ENCODE measurements around the gene TXLNA. TPM values are rescaled to one million over a fixed set of nuclear protein-coding genes. Genes with fewer than 3 reads are reported as not detected.
A peak's percentile ranks its signal among the peaks of the same experiment; 100 is the strongest.

Gene TXLNA
- polyA plus RNA-seq, 6 donors from 2014 or later, result 12.0 to 29.8 (median 20.6) TPM

- peaks cover 15 to 31% of the 10 kb centered on the region in 2 donors for H3K36me3 Mint-ChIP-seq
- H3K4me1 Mint-ChIP-seq, result peaks cover 5 to 7% (median 6%) of the 10 kb centered on the region in 3 donors
- peak overlapping the region in 1 of 8 donors; percentile 57 for H3K4me3 Mint-ChIP-seq
- no peak for ATAC-seq (ENCODE audit: low read depth in 2 of 2)
- DNase-seq, result no peak
- H3K27me3 Mint-ChIP-seq, result no peaks in the 10 kb centered on the region
- H3K9me3 Mint-ChIP-seq, result no peaks in the 10 kb centered on the region
- no peak overlapping the region for H3K27ac Mint-ChIP-seq
Measured at GRCh38 chr1:32170991-32171390, 8.5 kb upstream of the TXLNA start.

DNA sequence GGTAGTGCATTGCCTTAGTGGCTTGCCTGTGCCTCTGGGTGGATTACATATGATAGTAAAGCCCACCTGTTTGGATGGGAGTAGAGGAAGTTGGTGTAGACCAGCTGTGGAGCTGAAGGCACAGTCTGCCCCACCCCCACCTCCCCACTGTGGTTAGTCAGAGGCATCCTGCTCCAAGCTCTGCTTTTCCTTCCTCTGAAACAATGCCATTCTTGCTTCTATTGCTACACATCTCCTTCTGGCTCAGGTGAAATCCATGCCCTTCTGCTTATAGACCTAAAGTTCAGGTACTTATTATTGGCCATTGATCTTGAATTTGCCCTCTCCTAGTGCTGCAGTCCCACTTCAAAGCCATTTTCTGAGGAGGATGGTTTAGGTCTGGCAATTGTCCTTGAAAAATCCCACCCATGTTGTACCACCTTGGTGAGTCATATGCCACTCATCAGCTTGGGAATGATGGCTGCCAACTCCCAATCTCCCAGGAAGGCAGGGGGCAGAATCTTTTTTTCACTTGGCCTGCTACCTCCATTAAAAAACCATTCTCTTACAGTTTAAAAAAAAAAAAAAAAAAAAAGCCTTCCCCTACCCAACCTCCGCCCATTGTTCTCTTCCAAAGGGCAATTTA, 6.7 kb upstream of the TXLNA start:
- Mint-ChIP-seq H3K9me3 (no peaks in the 10 kb centered on the region), H3K4me3 (no peak overlapping the region), H3K36me3 (peaks cover 15 to 31% of the 10 kb centered on the region in 2 donors), H3K4me1 (peaks cover 5 to 7% (median 6%) of the 10 kb centered on the region in 3 donors), H3K27ac (peak overlapping the region in 1 of 6 donors; percentile 74), H3K27me3 (no peaks in the 10 kb centered on the region)
- ATAC-seq (ENCODE audit: low read depth in 2 of 2) (no peak), DNase-seq (no peak)

- DNase-seq, result no peak
- peak overlapping the region; percentile 94 to 100 (median 98) for H3K27ac Mint-ChIP-seq
- H3K9me3 Mint-ChIP-seq, result no peaks in the 10 kb centered on the region
- no peaks in the 10 kb centered on the region for H3K27me3 Mint-ChIP-seq
- no peaks in the 10 kb centered on the region for H3K36me3 Mint-ChIP-seq
- H3K4me1 Mint-ChIP-seq, result peaks cover 25 to 34% (median 31%) of the 10 kb centered on the region in 3 donors
- H3K4me3 Mint-ChIP-seq, result peak overlapping the region; percentile 90 to 97 (median 93)
- ATAC-seq (ENCODE audit: low read depth in 2 of 2), result no peak
Measured at GRCh38 chr1:32178380-32179192, 889 bp upstream of the TXLNA start.

DNA sequence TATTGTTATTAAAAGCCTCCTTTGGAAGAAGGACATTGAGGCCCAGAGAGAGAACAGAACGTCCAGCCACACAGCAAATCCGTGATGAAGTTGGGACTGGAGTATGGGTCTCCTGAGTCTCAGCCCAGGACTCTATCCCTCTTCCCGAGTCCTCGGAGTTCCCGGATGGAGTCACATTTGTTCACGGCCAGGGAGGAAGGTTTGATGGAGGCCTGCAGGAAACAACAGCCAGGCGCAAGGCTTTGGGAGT, 357 bp upstream of the TXLNA start:
- peaks cover 0 to 3% of the 10 kb centered on the region in 2 donors for H3K36me3 Mint-ChIP-seq
- DNase-seq (no peak), ATAC-seq (ENCODE audit: low read depth in 2 of 2) (no peak)
- H3K4me3 Mint-ChIP-seq, result peak overlapping the region; percentile 90 to 97 (median 93)
- H3K27ac Mint-ChIP-seq, result peak overlapping the region; percentile 94 to 100 (median 98)
- no peaks in the 10 kb centered on the region for H3K9me3 Mint-ChIP-seq
- peaks cover 27 to 36% (median 33%) of the 10 kb centered on the region in 3 donors for H3K4me1 Mint-ChIP-seq
- no peaks in the 10 kb centered on the region for H3K27me3 Mint-ChIP-seq

- Mint-ChIP-seq H3K27ac (peak overlapping the region; percentile 88 to 97 (median 94)), H3K36me3 (peaks cover 0 to 13% of the 10 kb centered on the region in 2 donors), H3K4me1 (peaks cover 27 to 45% (median 34%) of the 10 kb centered on the region in 3 donors), H3K27me3 (no peaks in the 10 kb centered on the region), H3K9me3 (no peaks in the 10 kb centered on the region), H3K4me3 (peak overlapping the region; percentile 89 to 97 (median 93))
- DNase-seq (no peak), ATAC-seq (ENCODE audit: low read depth in 2 of 2) (no peak)
Measured at GRCh38 chr1:32180186-32181060, 948 bp downstream of the TXLNA start.

DNA sequence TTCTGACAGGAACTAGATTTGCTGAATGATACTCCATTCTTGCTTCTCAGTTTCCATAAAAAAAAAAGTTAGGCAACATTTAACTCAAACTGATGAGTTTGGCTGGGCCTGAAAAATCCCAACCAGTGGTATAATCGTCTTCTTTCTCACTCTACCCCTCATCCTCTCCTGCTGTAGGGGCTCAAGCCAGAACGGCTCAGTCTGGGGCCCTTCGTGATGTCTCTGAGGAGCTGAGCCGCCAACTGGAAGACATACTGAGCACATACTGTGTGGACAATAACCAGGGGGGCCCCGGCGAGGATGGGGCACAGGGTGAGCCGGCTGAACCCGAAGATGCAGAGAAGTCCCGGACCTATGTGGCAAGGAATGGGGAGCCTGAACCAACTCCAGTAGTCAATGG, 1.6 kb downstream of the TXLNA start:
- DNase-seq (no peak), ATAC-seq (ENCODE audit: low read depth in 2 of 2) (no peak)
- Mint-ChIP-seq H3K27me3 (no peaks in the 10 kb centered on the region), H3K4me1 (peaks cover 30 to 48% (median 37%) of the 10 kb centered on the region in 3 donors), H3K9me3 (no peaks in the 10 kb centered on the region), H3K4me3 (peak overlapping the region; percentile 89 to 97 (median 93)), H3K36me3 (peaks cover 5 to 13% of the 10 kb centered on the region in 2 donors), H3K27ac (peak overlapping the region; percentile 79 to 97 (median 92))

DNA sequence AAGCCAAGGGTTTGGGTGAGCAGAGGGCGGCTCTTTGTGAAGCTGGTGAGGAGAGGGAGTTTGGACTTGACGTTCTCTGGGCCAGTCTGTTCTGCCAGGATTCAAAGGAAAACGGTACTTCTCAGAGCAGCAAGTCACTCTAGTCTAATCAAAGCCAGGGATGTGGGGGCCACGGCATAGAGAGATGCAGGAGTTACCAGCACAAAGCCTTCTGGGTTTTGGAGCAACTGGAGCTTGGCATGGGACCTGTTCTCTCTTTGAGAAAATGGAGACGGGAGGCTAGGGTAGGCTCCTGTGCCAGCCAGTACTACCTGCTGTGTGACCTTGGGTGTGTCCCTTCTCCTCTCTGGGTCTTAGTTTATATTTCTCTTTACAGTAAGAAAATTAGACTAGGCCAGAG, 2.1 kb downstream of the TXLNA start:
- H3K4me3 Mint-ChIP-seq, result peak overlapping the region in 6 of 8 donors; percentile 89 to 97 (median 92)
- ATAC-seq (ENCODE audit: low read depth in 2 of 2), result no peak
- peaks cover 10 to 18% of the 10 kb centered on the region in 2 donors for H3K36me3 Mint-ChIP-seq
- peak overlapping the region in 3 of 6 donors; percentile 20 to 97 (median 74) for H3K27ac Mint-ChIP-seq
- no peaks in the 10 kb centered on the region for H3K9me3 Mint-ChIP-seq
- H3K27me3 Mint-ChIP-seq, result no peaks in the 10 kb centered on the region
- peaks cover 35 to 53% (median 42%) of the 10 kb centered on the region in 3 donors for H3K4me1 Mint-ChIP-seq
- no peak for DNase-seq

GRCh38 chr1:32182060-32182459, 2.6 kb downstream of the TXLNA start:
- Mint-ChIP-seq H3K27ac (no peak overlapping the region), H3K36me3 (peaks cover 12 to 19% of the 10 kb centered on the region in 2 donors), H3K9me3 (no peaks in the 10 kb centered on the region), H3K4me1 (peaks cover 36 to 54% (median 42%) of the 10 kb centered on the region in 3 donors), H3K27me3 (no peaks in the 10 kb centered on the region), H3K4me3 (peak overlapping the region in 2 of 8 donors; percentile 93 to 97)
- no peak for ATAC-seq (ENCODE audit: low read depth in 2 of 2)
- no peak for DNase-seq

- Mint-ChIP-seq H3K4me1 (peaks cover 36 to 52% (median 41%) of the 10 kb centered on the region in 3 donors), H3K27me3 (no peaks in the 10 kb centered on the region), H3K36me3 (peaks cover 12 to 19% of the 10 kb centered on the region in 2 donors), H3K4me3 (no peak overlapping the region), H3K9me3 (no peaks in the 10 kb centered on the region), H3K27ac (no peak overlapping the region)
- ATAC-seq (ENCODE audit: low read depth in 2 of 2) (no peak), DNase-seq (no peak)
Measured at GRCh38 chr1:32184650-32185049, 5.2 kb downstream of the TXLNA start.

GRCh38 chr1:32186077-32186476, 6.6 kb downstream of the TXLNA start:
- peaks cover 12 to 19% of the 10 kb centered on the region in 2 donors for H3K36me3 Mint-ChIP-seq
- H3K4me1 Mint-ChIP-seq, result peaks cover 25 to 42% (median 32%) of the 10 kb centered on the region in 3 donors
- H3K9me3 Mint-ChIP-seq, result no peaks in the 10 kb centered on the region
- H3K27me3 Mint-ChIP-seq, result no peaks in the 10 kb centered on the region
- DNase-seq (no peak), ATAC-seq (ENCODE audit: low read depth in 2 of 2) (no peak)
- H3K4me3 Mint-ChIP-seq, result peak overlapping the region in 1 of 8 donors; percentile 30
- H3K27ac Mint-ChIP-seq, result peak overlapping the region in 1 of 6 donors; percentile 26

DNA sequence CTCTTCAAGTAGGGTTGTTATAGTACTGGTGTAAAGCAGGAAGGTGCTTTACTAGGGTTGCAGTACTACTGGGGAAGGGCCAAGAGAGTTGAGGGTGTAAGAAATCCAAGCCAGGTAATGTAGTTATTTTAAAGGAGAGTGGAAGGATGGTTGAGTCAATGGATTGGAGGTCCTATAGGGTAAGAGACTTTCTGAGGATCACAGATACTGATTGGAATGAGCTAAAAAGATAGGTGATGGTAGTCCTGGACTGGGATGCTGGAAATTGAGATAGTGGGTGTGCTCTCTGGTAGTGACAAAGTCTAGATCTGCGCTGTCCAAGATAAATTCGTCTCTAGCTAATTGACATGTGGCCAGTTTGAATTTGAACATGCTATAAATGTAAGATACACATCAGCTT, 7.0 kb downstream of the TXLNA start:
- ATAC-seq (ENCODE audit: low read depth in 2 of 2) (no peak), DNase-seq (no peak)
- Mint-ChIP-seq H3K4me1 (peaks cover 21 to 38% (median 28%) of the 10 kb centered on the region in 3 donors), H3K36me3 (peaks cover 15 to 19% of the 10 kb centered on the region in 2 donors), H3K27ac (peak overlapping the region in 1 of 6 donors; percentile 3), H3K27me3 (no peaks in the 10 kb centered on the region), H3K9me3 (no peaks in the 10 kb centered on the region), H3K4me3 (peak overlapping the region in 1 of 8 donors; percentile 30)

GRCh38 chr1:32187850-32188249, 8.4 kb downstream of the TXLNA start:
- Mint-ChIP-seq H3K4me3 (no peak overlapping the region), H3K4me1 (peaks cover 9 to 26% (median 23%) of the 10 kb centered on the region in 3 donors), H3K36me3 (peaks cover 26 to 27% of the 10 kb centered on the region in 2 donors), H3K9me3 (no peaks in the 10 kb centered on the region), H3K27ac (no peak overlapping the region), H3K27me3 (no peaks in the 10 kb centered on the region)
- ATAC-seq (ENCODE audit: low read depth in 2 of 2), result no peak
- DNase-seq, result no peak

All from naive B cell (primary cell).